Caco-2 (cell line): ENCODE data around the gene TELO2. TPM values are rescaled to one million over a fixed set of nuclear protein-coding genes. Genes with fewer than 3 reads are reported as not detected.

Experiments used
- BruUV-seq: library from RNA; stranded (reverse); fragments of 400-500 nt; replicated peaks from 2 replicates; lab custom pipeline; 2021; lab: Mats Ljungman, UMichigan
- CTCF ChIA-PET: fragments of 300-600 bp; sonication (Branson Sonifier 250); formaldehyde crosslinking; loops from one replicate; lab custom pipeline; 2022; ENCODE audit warnings: antibody characterized with exemption; lab: Charles Lee
- POLR2A ChIA-PET: fragments of 300-600 bp; sonication (Branson Sonifier 250); formaldehyde crosslinking; loops from one replicate; lab custom pipeline; 2022; ENCODE audit warnings: antibody characterized with exemption; lab: Charles Lee
- DNase-seq, 2 experiments: peaks; one replicate each; pipeline versions ENCODE4 v3.0.0 to v3.0.0-alpha.2; 2020 to 2022
- H3K27me3 ChIP-seq: replicated peaks from 2 replicates; pipeline ENCODE4 v1.6.0; 2011; ENCODE audit warnings: low read length; ENCODE audit not compliant: control insufficient read depth, insufficient read depth
- H3K36me3 ChIP-seq: 2 replicates; pipeline ENCODE4 v1.5.1; 2011; ENCODE audit warnings: low read length; ENCODE audit not compliant: control insufficient read depth, insufficient read depth
- H3K4me1 ChIP-seq: fragments of 250-450 bp; sonication (Bioruptor Pico); 2 replicates; pipeline ENCODE4 v1.5.1; 2020; ENCODE audit warnings: mild to moderate bottlenecking
- H3K4me3 ChIP-seq: 2 replicates; pipeline ENCODE4 v1.5.1; 2011; ENCODE audit warnings: low read depth, mild to moderate bottlenecking, control low read depth, low read length
- H3K9me3 ChIP-seq: fragments of 250-450 bp; sonication (Bioruptor Pico); 2 replicates; pipeline ENCODE4 v1.5.1; 2020; ENCODE audit warnings: mild to moderate bottlenecking, moderate library complexity
- H3K27ac Mint-ChIP-seq: one replicate; pipeline ENCODE4 v1.8.0; 2022; ENCODE audit warnings: mixed read lengths; ENCODE audit not compliant: unreplicated experiment
- H3K27me3 Mint-ChIP-seq: one replicate; pipeline ENCODE4 v1.8.0; 2022; ENCODE audit warnings: mixed read lengths; ENCODE audit not compliant: insufficient read depth, unreplicated experiment
- H3K36me3 Mint-ChIP-seq: one replicate; pipeline ENCODE4 v1.8.0; 2022; ENCODE audit warnings: mild to moderate bottlenecking, mixed read lengths; ENCODE audit not compliant: insufficient read depth, unreplicated experiment
- H3K4me1 Mint-ChIP-seq: one replicate; pipeline ENCODE4 v1.8.0; 2022; ENCODE audit warnings: low read depth, mixed read lengths; ENCODE audit not compliant: unreplicated experiment
- H3K4me3 Mint-ChIP-seq: one replicate; pipeline ENCODE4 v1.8.0; 2022; ENCODE audit warnings: mild to moderate bottlenecking, moderate library complexity, mixed read lengths; ENCODE audit not compliant: unreplicated experiment
- H3K9me3 Mint-ChIP-seq: one replicate; pipeline ENCODE4 v1.8.0; 2022; ENCODE audit warnings: mixed read lengths; ENCODE audit not compliant: unreplicated experiment
- CTCF ChIP-seq, 2 experiments: fragments of 200-600 bp in 1 of 2; IDR thresholded peaks; 1 replicate in 1 of 2; 2 replicates in 1 of 2; pipeline versions ENCODE4 v1.5.1 to v1.8.0; 2011 to 2022; ENCODE audit warnings: antibody characterized with exemption in 1 of 2, control low read depth in 1 of 2, inconsistent platforms in 1 of 2, low read depth in 1 of 2, low read length in 1 of 2, mild to moderate bottlenecking in 1 of 2, moderate library complexity in 1 of 2; ENCODE audit not compliant: insufficient read depth in 1 of 2, severe bottlenecking in 1 of 2, unreplicated experiment in 1 of 2
- intact Hi-C: fragments of 100-400 bp; cut with micrococcal nuclease; formaldehyde crosslinking; loops from one replicate; pipeline ENCODE4 v1.10.0; 2022; ENCODE audit not compliant: unreplicated experiment
- total RNA-seq: library from RNA; stranded (reverse); gene quantifications from 2 replicates; pipeline ENCODE4 v1.2.3, GENCODE V29; 2022

TELO2 gene
- total RNA-seq, 1 experiment from 2014 or later, result 55.7 TPM

GRCh38 chr16:1495211-1495888 lies 2.2 kb downstream of the TELO2 start:
- intact Hi-C loops, result no loop called here
- ChIA-PET CTCF (interaction anchor here (0.6 kb wide), 1 partner anchor 64 kb away, joined by 3 read pairs; no protein-coding TSS in a partner anchor), POLR2A (no interaction called here)
- no peak for TF ChIP-seq CTCF (IDR thresholded peaks at IDR 0.05; ENCODE audit: insufficient read depth in 1 of 2, low read depth in 1 of 2, low read length in 1 of 2, severe bottlenecking in 1 of 2, unreplicated experiment in 1 of 2)
- no TSS peak for BruUV-seq
- Mint-ChIP-seq H3K36me3 (peaks cover 31% of the 10 kb centered on the region), H3K27me3 (no peaks in the 10 kb centered on the region), H3K27ac (no peak overlapping the region), H3K4me1 (no peaks in the 10 kb centered on the region), H3K9me3 (no peaks in the 10 kb centered on the region), H3K4me3 (no peak overlapping the region)
- Histone ChIP-seq H3K4me3 (no peak overlapping the region), H3K36me3 (peaks cover 3% of the 10 kb centered on the region), H3K27me3 (no peaks in the 10 kb centered on the region), H3K4me1 (peaks cover 5% of the 10 kb centered on the region; the same call in 1 of the 2 replicates), H3K9me3 (no peaks in the 10 kb centered on the region)
- DNase-seq, result no peak

GRCh38 chr16:1495889-1496262 lies 2.7 kb downstream of the TELO2 start:
- no peak for TF ChIP-seq CTCF (IDR thresholded peaks at IDR 0.05; ENCODE audit: insufficient read depth in 1 of 2, low read depth in 1 of 2, low read length in 1 of 2, severe bottlenecking in 1 of 2, unreplicated experiment in 1 of 2)
- H3K4me3 Mint-ChIP-seq, result no peak overlapping the region
- POLR2A ChIA-PET, result no interaction called here
- no peaks in the 10 kb centered on the region for H3K4me1 Mint-ChIP-seq
- CTCF ChIA-PET, result interaction anchor here (0.6 kb wide), 1 partner anchor 64 kb away, joined by 3 read pairs; no protein-coding TSS in a partner anchor
- H3K9me3 Mint-ChIP-seq, result no peaks in the 10 kb centered on the region
- no peak overlapping the region for H3K27ac Mint-ChIP-seq
- no TSS peak for BruUV-seq
- Histone ChIP-seq H3K27me3 (no peaks in the 10 kb centered on the region), H3K9me3 (no peaks in the 10 kb centered on the region), H3K4me1 (peaks cover 5% of the 10 kb centered on the region; the same call in 1 of the 2 replicates), H3K4me3 (no peak overlapping the region), H3K36me3 (peaks cover 3% of the 10 kb centered on the region)
- no peak for DNase-seq
- H3K27me3 Mint-ChIP-seq, result no peaks in the 10 kb centered on the region
- H3K36me3 Mint-ChIP-seq, result peaks cover 31% of the 10 kb centered on the region
- intact Hi-C loops, result no loop called here

- Mint-ChIP-seq H3K9me3 (no peaks in the 10 kb centered on the region), H3K27me3 (no peaks in the 10 kb centered on the region), H3K4me1 (no peaks in the 10 kb centered on the region), H3K36me3 (peaks cover 31% of the 10 kb centered on the region), H3K27ac (no peak overlapping the region), H3K4me3 (no peak overlapping the region)
- no peaks in the 10 kb centered on the region for H3K9me3 ChIP-seq
- H3K27me3 ChIP-seq, result no peaks in the 10 kb centered on the region
- POLR2A ChIA-PET, result no interaction called here
- DNase-seq, result no peak
- TF ChIP-seq CTCF (IDR thresholded peaks at IDR 0.05; ENCODE audit: insufficient read depth in 1 of 2, low read depth in 1 of 2, low read length in 1 of 2, severe bottlenecking in 1 of 2, unreplicated experiment in 1 of 2), result no peak
- no TSS peak for BruUV-seq
- peaks cover 5% of the 10 kb centered on the region; the same call in 1 of the 2 replicates for H3K4me1 ChIP-seq
- CTCF ChIA-PET, result no interaction called here
- peaks cover 3% of the 10 kb centered on the region for H3K36me3 ChIP-seq
- no peak overlapping the region for H3K4me3 ChIP-seq
- intact Hi-C loops, result no loop called here
These were observed 3.3 kb downstream of the TELO2 start for GRCh38 chr16:1496464-1496863.
